ENCODE results near the gene FAM13C.
"Not testable (repeated sequence)": the region's sequence is repeated elsewhere in the genome, so short reads cannot be mapped to it uniquely, and the experiment has no call there.

FAM13C gene

GRCh38 chr10:59279476-59279875, 82.9 kb downstream of the FAM13C start:
- DNase-seq, result no peak

- DNase-seq, result no peak
Observed at GRCh38 chr10:59276919-59277318, 85.4 kb downstream of the FAM13C start.

- no peak for DNase-seq
Observed at GRCh38 chr10:59276133-59276532, 86.2 kb downstream of the FAM13C start.

GRCh38 chr10:59273445-59273844, 88.9 kb downstream of the FAM13C start:
- DNase-seq, result no peak

- DNase-seq, result no peak
Observed at GRCh38 chr10:59272061-59272460, 90.3 kb downstream of the FAM13C start.

GRCh38 chr10:59271160-59271559, 91.2 kb downstream of the FAM13C start:
- DNase-seq, result no peak

- DNase-seq, result no peak
Observed at GRCh38 chr10:59270492-59270891, 91.9 kb downstream of the FAM13C start.

GRCh38 chr10:59269651-59270050, 92.7 kb downstream of the FAM13C start:
- no peak for DNase-seq

- no peak for DNase-seq
Observed at GRCh38 chr10:59268460-59268859, 93.9 kb downstream of the FAM13C start.

- DNase-seq, result no peak
Observed at GRCh38 chr10:59266321-59266720, 96.0 kb downstream of the FAM13C start.

- no peak for DNase-seq
Observed at GRCh38 chr10:59265141-59265540, 97.2 kb downstream of the FAM13C start.

- DNase-seq, result no peak
Observed at GRCh38 chr10:59258890-59259289, 103.5 kb downstream of the FAM13C start.

- DNase-seq, result no peak
Observed at GRCh38 chr10:59257224-59257623, 105.1 kb downstream of the FAM13C start.

GRCh38 chr10:59255463-59255862, 106.9 kb downstream of the FAM13C start:
- no peak for DNase-seq

- no peak for DNase-seq
Observed at GRCh38 chr10:59252491-59252890, 109.9 kb downstream of the FAM13C start.

GRCh38 chr10:59245686-59246085, 116.7 kb downstream of the FAM13C start:
- DNase-seq, result no peak

GRCh38 chr10:59244871-59245270, 117.5 kb downstream of the FAM13C start:
- no peak for DNase-seq

GRCh38 chr10:59243611-59244195, 118.6 kb downstream of the FAM13C start:
- DNase-seq, result no peak

GRCh38 chr10:59242991-59243390, 119.4 kb downstream of the FAM13C start:
- DNase-seq, result no peak

- no peak for DNase-seq
Observed at GRCh38 chr10:59242057-59242456, 120.3 kb downstream of the FAM13C start.

GRCh38 chr10:59240582-59241183, 121.7 kb downstream of the FAM13C start:
- DNase-seq, result peak in 2 of 51 donors; percentile 15 to 37

GRCh38 chr10:59239108-59239507, 123.2 kb downstream of the FAM13C start:
- not testable (repeated sequence) for DNase-seq

- no peak for DNase-seq
Observed at GRCh38 chr10:59237775-59238174, 124.6 kb downstream of the FAM13C start.

All from hypothalamus (tissue), 51 donors.